ENCODE measurements around the gene KAT2B.
A peak's percentile ranks its signal among the peaks of the same experiment; 100 is the strongest.
"Not testable (repeated sequence)": the region's sequence is repeated elsewhere in the genome, so short reads cannot be mapped to it uniquely, and the experiment has no call there.

KAT2B gene

GRCh38 chr3:20041197-20041780 lies 1.0 kb downstream of the KAT2B start:
- peak; percentile 98 for DNase-seq (ENCODE audit: low spot score)

- no peak for DNase-seq (ENCODE audit: low spot score)
These were observed 2.1 kb downstream of the KAT2B start for GRCh38 chr3:20042331-20042730.

- peak; percentile 72 for DNase-seq (ENCODE audit: low spot score)
These were observed 3.1 kb downstream of the KAT2B start for GRCh38 chr3:20043396-20043795.

- no peak for DNase-seq (ENCODE audit: low spot score)
These were observed 3.6 kb downstream of the KAT2B start for GRCh38 chr3:20043825-20044224.

GRCh38 chr3:20045141-20045540 lies 4.9 kb downstream of the KAT2B start:
- DNase-seq (ENCODE audit: low spot score), result not testable (repeated sequence)

GRCh38 chr3:20046556-20046955 lies 6.3 kb downstream of the KAT2B start:
- no peak for DNase-seq (ENCODE audit: low spot score)

GRCh38 chr3:20047341-20047779 lies 7.1 kb downstream of the KAT2B start:
- no peak for DNase-seq (ENCODE audit: low spot score)

GRCh38 chr3:20047976-20048883 lies 8.0 kb downstream of the KAT2B start:
- peak; percentile 62 for DNase-seq (ENCODE audit: low spot score)

- no peak for DNase-seq (ENCODE audit: low spot score)
These were observed 11.0 kb downstream of the KAT2B start for GRCh38 chr3:20051123-20051806.

- DNase-seq (ENCODE audit: low spot score), result no peak
These were observed 12.6 kb downstream of the KAT2B start for GRCh38 chr3:20052851-20053250.

GRCh38 chr3:20054549-20054987 lies 14.3 kb downstream of the KAT2B start:
- no peak for DNase-seq (ENCODE audit: low spot score)

- no peak for DNase-seq (ENCODE audit: low spot score)
These were observed 15.0 kb downstream of the KAT2B start for GRCh38 chr3:20055020-20055775.

- DNase-seq (ENCODE audit: low spot score), result no peak
These were observed 15.6 kb downstream of the KAT2B start for GRCh38 chr3:20055842-20056241.

- no peak for DNase-seq (ENCODE audit: low spot score)
These were observed 16.7 kb downstream of the KAT2B start for GRCh38 chr3:20056725-20057611.

GRCh38 chr3:20057612-20058180 lies 17.4 kb downstream of the KAT2B start:
- peak; percentile 49 for DNase-seq (ENCODE audit: low spot score)

GRCh38 chr3:20059929-20060328 lies 19.7 kb downstream of the KAT2B start:
- DNase-seq (ENCODE audit: low spot score), result no peak

GRCh38 chr3:20060974-20061685 lies 20.9 kb downstream of the KAT2B start:
- DNase-seq (ENCODE audit: low spot score), result no peak

- DNase-seq (ENCODE audit: low spot score), result no peak
These were observed 22.8 kb downstream of the KAT2B start for GRCh38 chr3:20062996-20063395.

- DNase-seq (ENCODE audit: low spot score), result no peak
These were observed 24.1 kb downstream of the KAT2B start for GRCh38 chr3:20064387-20064786.

Data from globus pallidus (tissue), 1 donor.